HG03571 (cell line): ENCODE results near the gene ZNHIT2.

ENCODE experiments used
- ATAC-seq: cut with Tn5 transposase; IDR thresholded peaks from one replicate; pipeline ENCODE4 v1.9.1; 2021; ENCODE audit not compliant: unreplicated experiment

ZNHIT2 gene

DNA sequence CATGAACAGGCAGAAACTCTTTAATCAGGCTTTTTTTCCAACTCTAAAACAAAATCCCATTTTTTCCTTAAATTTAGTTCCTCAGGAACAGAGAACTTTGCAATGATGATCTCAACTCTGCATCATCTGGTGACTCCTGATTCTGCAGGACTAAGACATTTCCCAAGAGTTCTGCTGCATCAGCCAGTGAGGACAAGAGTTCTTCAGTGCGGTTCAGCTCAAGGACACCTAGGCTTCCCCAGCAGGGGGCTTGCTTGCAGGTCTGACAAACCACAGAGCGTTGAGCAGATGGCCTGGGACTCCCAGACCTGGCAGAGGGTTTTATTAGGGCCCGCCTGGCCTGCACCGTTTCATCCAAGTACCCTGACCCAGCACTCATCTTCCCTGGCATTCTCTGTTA, 40.0 kb downstream of the ZNHIT2 start:
- no peak for ATAC-seq

DNA sequence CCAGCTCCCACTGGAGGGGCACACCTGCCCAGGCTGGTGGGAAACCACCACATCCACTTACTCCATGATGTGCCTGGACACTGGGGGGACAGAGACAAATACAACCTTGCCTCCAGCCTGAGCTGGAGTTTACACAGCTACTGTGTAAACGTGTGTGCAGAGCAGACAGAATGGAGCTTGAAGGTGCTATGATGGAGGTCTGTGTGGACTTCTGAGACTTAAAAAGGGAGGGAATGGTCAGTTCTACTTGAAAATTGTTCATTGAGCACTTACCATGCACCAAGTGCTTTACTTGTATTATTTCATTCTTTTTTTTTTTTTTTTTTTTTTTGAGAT, 44.9 kb downstream of the ZNHIT2 start:
- no peak for ATAC-seq

DNA sequence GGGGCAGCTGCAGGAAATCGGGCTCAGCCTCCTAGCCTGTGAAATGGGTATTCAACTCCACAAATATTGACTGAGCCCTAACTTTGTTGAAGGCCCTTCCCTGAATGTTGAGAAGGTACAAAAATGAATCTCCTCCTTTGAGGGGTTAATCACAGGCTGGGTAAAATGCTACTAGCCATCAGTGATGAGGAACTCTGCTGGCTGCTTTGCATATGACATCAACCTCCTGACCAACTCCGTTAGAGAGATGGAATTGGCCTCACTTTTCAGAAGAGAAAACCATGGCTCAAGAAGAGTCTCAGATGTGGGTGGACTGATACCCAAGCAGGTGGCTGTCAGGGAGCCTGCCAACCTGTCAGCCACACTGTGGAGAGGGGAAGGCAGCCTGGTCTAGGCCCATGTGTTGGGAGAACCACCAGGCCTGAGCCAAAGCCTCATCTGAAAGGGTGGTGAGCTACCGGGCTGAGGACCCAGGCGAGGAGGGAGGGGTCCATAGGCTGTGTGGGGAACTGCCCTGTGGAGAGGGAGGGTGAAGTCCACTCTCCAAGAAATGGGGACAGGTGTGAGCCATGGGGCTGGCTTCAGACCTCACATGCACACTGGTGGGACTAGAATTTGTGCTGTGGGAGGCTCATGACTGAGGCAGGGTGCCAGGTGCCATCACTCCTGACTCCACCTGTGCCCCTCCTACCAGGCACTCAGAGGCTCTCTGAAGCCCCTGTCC, 45.4 kb downstream of the ZNHIT2 start:
- no peak for ATAC-seq

DNA sequence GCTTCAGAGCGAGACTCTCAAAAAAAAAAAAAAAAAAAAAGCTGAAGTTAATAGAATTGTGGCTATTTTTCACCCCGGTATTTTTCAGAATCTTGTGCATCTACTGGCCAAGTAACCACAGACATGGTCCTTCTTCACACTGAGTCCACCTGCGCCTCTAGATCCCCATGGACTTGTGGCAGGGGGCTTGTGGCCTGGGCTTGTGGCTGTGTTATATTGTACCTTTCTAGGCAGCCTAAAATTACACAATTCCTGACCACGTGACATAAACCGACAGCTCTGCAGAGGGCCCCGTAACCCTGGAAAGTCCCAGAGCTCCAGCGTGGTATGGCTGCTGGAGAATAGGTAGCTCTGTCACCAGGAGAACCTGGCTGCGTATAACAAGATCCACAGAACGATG, 48.3 kb downstream of the ZNHIT2 start:
- no peak for ATAC-seq

GRCh38 chr11:65067446-65067845, 50.1 kb downstream of the ZNHIT2 start:
- ATAC-seq, result no peak

DNA sequence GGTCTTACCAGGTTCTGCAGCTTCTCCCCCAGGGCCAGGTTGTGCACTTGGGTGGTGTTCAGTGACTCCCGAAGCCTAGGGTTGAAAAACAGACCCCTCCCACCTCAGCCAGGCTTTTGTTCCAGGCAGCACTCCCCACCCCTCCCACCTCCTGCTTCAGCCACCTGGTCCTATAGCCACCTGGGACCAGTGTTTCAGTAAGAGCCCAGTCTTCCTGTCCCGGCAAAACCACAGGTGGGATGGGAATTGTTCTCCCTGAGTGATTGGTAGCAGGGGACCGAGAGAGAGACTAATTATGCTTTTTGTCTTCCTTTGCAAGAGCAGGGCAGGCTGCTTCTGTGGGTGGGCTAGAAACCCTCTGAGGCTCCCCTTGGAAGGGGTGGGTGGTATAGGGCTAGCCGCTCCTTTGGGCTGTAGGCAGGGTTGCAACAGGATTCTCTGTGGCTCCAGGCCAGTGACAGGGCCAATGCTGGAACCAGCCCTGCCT, 50.7 kb downstream of the ZNHIT2 start:
- ATAC-seq, result no peak
